Testis (tissue), 3 donors: ENCODE data around the gene ENAM. TPM values are rescaled to one million over a fixed set of nuclear protein-coding genes. Genes with fewer than 3 reads are reported as not detected.

Experiments used
- DNase-seq: peaks from one replicate; pipeline ENCODE4 v3.0.0-alpha.2; 2019
- H3K27ac ChIP-seq, 2 donors: fragments of 200-600 bp; sonication (generic); one replicate each; pipeline ENCODE4 v1.5.1; 2019
- H3K27me3 ChIP-seq: fragments of 200-600 bp; sonication (generic); one replicate; pipeline ENCODE4 v1.5.1; 2019
- H3K36me3 ChIP-seq: fragments of 200-600 bp; sonication (generic); one replicate; pipeline ENCODE4 v1.5.1; 2017; ENCODE audit warnings: low read depth; ENCODE audit errors: missing control alignments
- H3K4me1 ChIP-seq: fragments of 200-600 bp; sonication (generic); one replicate; pipeline ENCODE4 v1.5.1; 2019
- H3K4me3 ChIP-seq, 2 donors: fragments of 200-600 bp; sonication (generic); one replicate each; pipeline ENCODE4 v1.5.1; 2017 to 2019
- H3K9me3 ChIP-seq: fragments of 200-600 bp; sonication (generic); one replicate; pipeline ENCODE4 v1.5.1; 2017
- POLR2A ChIP-seq: fragments of 450-650 bp; IDR thresholded peaks from one replicate; pipeline ENCODE4 v1.6.1; 2017; ENCODE audit warnings: antibody characterized with exemption, mild to moderate bottlenecking, moderate library complexity
- WGBS, 2 donors: methylation state at CpG; one replicate each; pipeline ENCODE4 v1.1.5; 2018; 5-methylcytosine and 5-hydroxymethylcytosine counted together
- intact Hi-C: fragments of 100-400 bp; cut with DNase I; formaldehyde crosslinking; loops from one replicate; pipeline ENCODE4 v1.15.1; 2023; ENCODE audit warnings: low total_unique reads
- polyA plus RNA-seq: library from polyadenylated mRNA; stranded (reverse); fragments of 350-450 nt; fragmentation: Illumina TruSeq; extraction: RNeasy Lipid Tissue Mini Kit (QIAGEN cat#74804); gene quantifications from one replicate; pipeline ENCODE4 v1.2.3, GENCODE V29; 2014; ENCODE audit warnings: low read depth, low replicate concordance; ENCODE audit not compliant: insufficient read depth
- total RNA-seq, 2 donors: library from RNA; depleted of rRNA; stranded (reverse); fragments of >200 nt; gene quantifications; one replicate each; pipeline ENCODE4 v1.2.3, GENCODE V29; 2016
- TF ChIP-seq, protein P1 (sequence below), 3 experiments: fragments of 450-650 bp in 2 of 3; fragments of 200-600 bp in 1 of 3; sonication (generic) in 1 of 3; IDR thresholded peaks; one replicate each; pipeline ENCODE4 v1.5.1; 2016 to 2019; ENCODE audit warnings: antibody characterized with exemption in 3 of 3, mild to moderate bottlenecking in 2 of 3, moderate library complexity in 1 of 3

Gene ENAM
- total and polyA plus RNA-seq, 3 donors from 2014 or later = 0.16 to 2.4 (median 0.38) TPM

- Histone ChIP-seq H3K36me3 (no peaks in the 10 kb centered on the region), H3K27me3 (no peaks in the 10 kb centered on the region), H3K4me1 (no peaks in the 10 kb centered on the region), H3K4me3 (no peak overlapping the region), H3K9me3 (no peaks in the 10 kb centered on the region), H3K27ac (no peak overlapping the region)
- no peak for DNase-seq
- TF ChIP-seq, protein P1, sequence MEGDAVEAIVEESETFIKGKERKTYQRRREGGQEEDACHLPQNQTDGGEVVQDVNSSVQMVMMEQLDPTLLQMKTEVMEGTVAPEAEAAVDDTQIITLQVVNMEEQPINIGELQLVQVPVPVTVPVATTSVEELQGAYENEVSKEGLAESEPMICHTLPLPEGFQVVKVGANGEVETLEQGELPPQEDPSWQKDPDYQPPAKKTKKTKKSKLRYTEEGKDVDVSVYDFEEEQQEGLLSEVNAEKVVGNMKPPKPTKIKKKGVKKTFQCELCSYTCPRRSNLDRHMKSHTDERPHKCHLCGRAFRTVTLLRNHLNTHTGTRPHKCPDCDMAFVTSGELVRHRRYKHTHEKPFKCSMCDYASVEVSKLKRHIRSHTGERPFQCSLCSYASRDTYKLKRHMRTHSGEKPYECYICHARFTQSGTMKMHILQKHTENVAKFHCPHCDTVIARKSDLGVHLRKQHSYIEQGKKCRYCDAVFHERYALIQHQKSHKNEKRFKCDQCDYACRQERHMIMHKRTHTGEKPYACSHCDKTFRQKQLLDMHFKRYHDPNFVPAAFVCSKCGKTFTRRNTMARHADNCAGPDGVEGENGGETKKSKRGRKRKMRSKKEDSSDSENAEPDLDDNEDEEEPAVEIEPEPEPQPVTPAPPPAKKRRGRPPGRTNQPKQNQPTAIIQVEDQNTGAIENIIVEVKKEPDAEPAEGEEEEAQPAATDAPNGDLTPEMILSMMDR (IDR thresholded peaks at IDR 0.05) = no peak
- TF ChIP-seq POLR2A = no peak
- intact Hi-C loops = no loop called here
- WGBS, 2 donors = 63 to 70% methylated on average over 1 of the region's 1 CpG
These were observed 4.2 kb upstream of the ENAM start for GRCh38 chr4:70624226-70624793.

DNA sequence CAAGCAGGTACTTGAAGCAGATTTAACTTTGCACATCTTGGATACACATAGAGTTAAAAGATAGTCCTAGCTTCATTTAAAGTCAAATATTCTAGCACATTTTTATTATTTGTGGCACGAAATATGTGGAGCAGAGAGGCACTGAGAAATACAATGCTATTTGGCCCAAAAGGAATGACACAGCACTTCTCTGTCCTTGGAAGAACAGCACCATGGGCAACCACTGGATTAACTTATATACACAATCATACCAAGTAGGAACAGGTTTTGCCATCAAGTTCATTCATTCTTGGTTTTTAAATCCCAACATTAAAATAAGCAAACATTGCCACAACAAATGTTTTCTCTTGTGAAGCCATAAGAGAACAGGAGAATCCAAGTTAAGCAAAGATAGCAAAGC is 924 bp upstream of the ENAM start:
- 62 to 63% methylated on average over 1 of the region's 1 CpG for WGBS, 2 donors

GRCh38 chr4:70629469-70630090 is 1.0 kb downstream of the ENAM start:
- Histone ChIP-seq H3K9me3 (no peaks in the 10 kb centered on the region), H3K4me3 (no peak overlapping the region), H3K4me1 (no peaks in the 10 kb centered on the region), H3K27me3 (no peaks in the 10 kb centered on the region), H3K36me3 (no peaks in the 10 kb centered on the region), H3K27ac (no peak overlapping the region)
- DNase-seq = no peak
- intact Hi-C loops = no loop called here
- WGBS, 2 donors = 94 to 97% methylated on average over 1 of the region's 1 CpG
- TF ChIP-seq, protein P1 (IDR thresholded peaks at IDR 0.05) = no peak
- no peak for TF ChIP-seq POLR2A

More for the DNA sequence above, 924 bp upstream of the ENAM start:
- no peak for DNase-seq
- Histone ChIP-seq H3K27me3 (no peaks in the 10 kb centered on the region), H3K4me1 (no peaks in the 10 kb centered on the region), H3K27ac (no peak overlapping the region), H3K36me3 (no peaks in the 10 kb centered on the region), H3K9me3 (no peaks in the 10 kb centered on the region), H3K4me3 (no peak overlapping the region)
- no peak for TF ChIP-seq POLR2A
- TF ChIP-seq, protein P1 (IDR thresholded peaks at IDR 0.05) = no peak
- intact Hi-C loops = no loop called here

GRCh38 chr4:70630162-70630561 is 1.6 kb downstream of the ENAM start:
- no peak for DNase-seq
- intact Hi-C loops = no loop called here
- 89 to 92% methylated on average over 3 of the region's 3 CpGs for WGBS, 2 donors
- Histone ChIP-seq H3K4me1 (no peaks in the 10 kb centered on the region), H3K27me3 (no peaks in the 10 kb centered on the region), H3K9me3 (no peaks in the 10 kb centered on the region), H3K4me3 (no peak overlapping the region), H3K36me3 (no peaks in the 10 kb centered on the region), H3K27ac (no peak overlapping the region)
- TF ChIP-seq POLR2A = no peak
- TF ChIP-seq, protein P1 (IDR thresholded peaks at IDR 0.05) = no peak

DNA sequence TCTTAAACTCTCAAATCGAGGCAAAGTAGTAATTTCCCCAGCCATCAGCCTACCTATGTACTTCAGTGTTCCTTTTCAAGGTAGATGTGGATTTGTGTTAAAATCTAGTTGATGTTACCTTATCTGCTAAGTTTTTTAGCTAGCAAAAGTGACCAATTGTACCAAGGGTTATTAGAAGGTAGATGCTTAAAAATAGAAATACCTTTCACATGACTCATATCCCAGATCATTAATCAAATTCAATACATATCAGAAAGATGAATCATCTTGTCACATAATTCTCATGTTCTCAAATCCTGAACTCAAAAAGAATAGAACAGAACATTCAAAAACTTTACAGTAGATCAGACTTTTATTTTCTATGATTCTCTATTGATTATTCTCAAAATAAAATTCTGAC is 3.5 kb downstream of the ENAM start:
- WGBS, 2 donors = 84 to 93% methylated on average over 1 of the region's 1 CpG
- H3K9me3 ChIP-seq = no peaks in the 10 kb centered on the region
- intact Hi-C loops = no loop called here
- H3K27me3 ChIP-seq = no peaks in the 10 kb centered on the region
- DNase-seq = no peak
- no peaks in the 10 kb centered on the region for H3K36me3 ChIP-seq
- TF ChIP-seq, protein P1 (IDR thresholded peaks at IDR 0.05) = no peak
- TF ChIP-seq POLR2A = no peak
- no peaks in the 10 kb centered on the region for H3K4me1 ChIP-seq
- H3K4me3 ChIP-seq = no peak overlapping the region
- no peak overlapping the region for H3K27ac ChIP-seq
